Mesenchymal stem cell (in vitro differentiated cells and primary cell): ENCODE data around the gene DEDD.
A peak's percentile ranks its signal among the peaks of the same experiment; 100 is the strongest.
"Not testable (repeated sequence)": the region's sequence is repeated elsewhere in the genome, so short reads cannot be mapped to it uniquely, and the experiment has no call there.

ENCODE experiments used
- DNase-seq: peaks from one replicate; pipeline ENCODE4 v3.0.0-alpha.2; 2013
- H2AFZ ChIP-seq: one replicate; pipeline ENCODE4 v1.6.1; 2013; ENCODE audit warnings: low read depth, mild to moderate bottlenecking, control low read depth, inconsistent platforms, low read length, moderate library complexity
- H2AK5ac ChIP-seq: 2 replicates; pipeline ENCODE4 v1.6.1; 2013; ENCODE audit warnings: low read length, moderate library complexity, mild to moderate bottlenecking, inconsistent platforms; ENCODE audit not compliant: severe bottlenecking
- H2BK120ac ChIP-seq: one replicate; pipeline ENCODE4 v1.6.1; 2013; ENCODE audit warnings: low read depth, mild to moderate bottlenecking, inconsistent platforms, low read length, moderate library complexity
- H2BK12ac ChIP-seq, 2 experiments: one replicate each; pipeline ENCODE4 v1.6.1; 2013; ENCODE audit warnings: inconsistent platforms in 2 of 2, low read length in 2 of 2, mild to moderate bottlenecking in 2 of 2, moderate library complexity in 2 of 2, control low read depth in 1 of 2
- H2BK15ac ChIP-seq: one replicate; pipeline ENCODE4 v1.6.1; 2013; ENCODE audit warnings: mild to moderate bottlenecking, low read depth, inconsistent platforms; ENCODE audit not compliant: poor library complexity, severe bottlenecking
- H2BK5ac ChIP-seq: 2 replicates; pipeline ENCODE4 v1.6.1; 2013; ENCODE audit warnings: low read depth, mild to moderate bottlenecking, low read length, control low read depth, inconsistent platforms; ENCODE audit not compliant: poor library complexity, severe bottlenecking
- H3K14ac ChIP-seq, 2 experiments: one replicate each; pipeline ENCODE4 v1.6.1; 2013; ENCODE audit warnings: inconsistent platforms in 2 of 2, low read length in 2 of 2, control low read depth in 1 of 2, mild to moderate bottlenecking in 1 of 2, moderate library complexity in 1 of 2
- H3K18ac ChIP-seq, 2 experiments: one replicate each; pipeline ENCODE4 v1.6.1; 2013; ENCODE audit warnings: inconsistent platforms in 2 of 2, low read length in 2 of 2, control low read depth in 1 of 2, low read depth in 1 of 2, mild to moderate bottlenecking in 1 of 2
- H3K23ac ChIP-seq, 2 experiments: one replicate each; pipeline ENCODE4 v1.6.1; 2013; ENCODE audit warnings: inconsistent platforms in 2 of 2, low read length in 2 of 2, mild to moderate bottlenecking in 2 of 2, moderate library complexity in 2 of 2, control low read depth in 1 of 2
- H3K27ac ChIP-seq: 2 replicates; pipeline ENCODE4 v1.5.1; 2013; ENCODE audit warnings: mild to moderate bottlenecking, moderate library complexity, low read length, control low read depth, inconsistent platforms; ENCODE audit not compliant: poor library complexity, severe bottlenecking
- H3K27me3 ChIP-seq, 2 experiments: 2 replicates each; pipeline versions ENCODE4 v1.6.1 to v1.7.0; 2013; ENCODE audit warnings: low read length in 2 of 2, mild to moderate bottlenecking in 2 of 2, moderate library complexity in 2 of 2, control low read depth in 1 of 2, inconsistent platforms in 1 of 2; ENCODE audit not compliant: control insufficient read depth in 1 of 2, insufficient read depth in 1 of 2
- H3K36me3 ChIP-seq, 2 experiments: 2 replicates each; pipeline versions ENCODE4 v1.6.1 to v1.7.0; 2013; ENCODE audit warnings: low read length in 2 of 2, control low read depth in 1 of 2, inconsistent platforms in 1 of 2, low read depth in 1 of 2, mild to moderate bottlenecking in 1 of 2; ENCODE audit not compliant: insufficient read depth in 2 of 2, control insufficient read depth in 1 of 2
- H3K4ac ChIP-seq, 2 experiments: one replicate each; pipeline ENCODE4 v1.6.1; 2013; ENCODE audit warnings: inconsistent platforms in 2 of 2, low read length in 2 of 2, mild to moderate bottlenecking in 2 of 2, moderate library complexity in 2 of 2, control low read depth in 1 of 2, low read depth in 1 of 2
- H3K4me1 ChIP-seq: 2 replicates; pipeline ENCODE4 v1.6.1; 2013; ENCODE audit warnings: low read depth, low read length, control low read depth; ENCODE audit not compliant: control insufficient read depth, insufficient read depth
- H3K4me2 ChIP-seq: 2 replicates; pipeline ENCODE4 v1.6.1; 2013; ENCODE audit warnings: low read length, mild to moderate bottlenecking, inconsistent platforms; ENCODE audit not compliant: poor library complexity, severe bottlenecking
- H3K4me3 ChIP-seq, 2 experiments: 2 replicates each; pipeline versions ENCODE4 v1.5.1 to v1.7.0; 2013; ENCODE audit warnings: low read length in 2 of 2, mild to moderate bottlenecking in 2 of 2, control low read depth in 1 of 2, low read depth in 1 of 2; ENCODE audit not compliant: insufficient read depth in 1 of 2
- H3K79me1 ChIP-seq: replicated peaks from 2 replicates; pipeline ENCODE4 v1.6.1; 2013; ENCODE audit warnings: mild to moderate bottlenecking, control low read depth, low read length, inconsistent platforms; ENCODE audit not compliant: poor library complexity, severe bottlenecking
- H3K9ac ChIP-seq: 2 replicates; pipeline ENCODE4 v1.7.0; 2013; ENCODE audit warnings: mild to moderate bottlenecking, low read length, moderate library complexity
- H3K9me3 ChIP-seq: 2 replicates; pipeline ENCODE4 v1.7.0; 2013; ENCODE audit warnings: mild to moderate bottlenecking, low read length; ENCODE audit not compliant: control insufficient read depth
- H4K8ac ChIP-seq: one replicate; pipeline ENCODE4 v1.6.1; 2013; ENCODE audit warnings: inconsistent platforms, mild to moderate bottlenecking, low read length, moderate library complexity
- H4K91ac ChIP-seq: one replicate; pipeline ENCODE4 v1.6.1; 2013; ENCODE audit warnings: mild to moderate bottlenecking, low read length, inconsistent platforms
- WGBS: methylation state at CpG from one replicate; pipeline ENCODE4 v1.1.7; 2013; ENCODE audit warnings: mixed read lengths; 5-methylcytosine and 5-hydroxymethylcytosine counted together

DEDD gene

GRCh38 chr1:161115961-161116360 is 16.5 kb downstream of the DEDD start:
- Histone ChIP-seq H3K36me3 (peaks cover 15 to 39% of the 10 kb centered on the region in 2 experiments), H3K27ac (peak overlapping the region; percentile 19), H3K4me1 (peaks cover 25% of the 10 kb centered on the region), H3K4me3 (peak overlapping the region in 1 of 2 experiments; percentile 100)
- DNase-seq, H3K9me3 ChIP-seq, H3K79me1 ChIP-seq, H2AK5ac ChIP-seq, H2BK12ac ChIP-seq, H4K8ac ChIP-seq, H3K18ac ChIP-seq, H3K4ac ChIP-seq, H3K23ac ChIP-seq, H2BK15ac ChIP-seq, H2BK120ac ChIP-seq, H3K14ac ChIP-seq, H3K4me2 ChIP-seq, H4K91ac ChIP-seq, H3K9ac ChIP-seq, H2BK5ac ChIP-seq, H3K27me3 ChIP-seq, H2AFZ ChIP-seq: not testable (repeated sequence)
- 97% methylated on average over 6 of the region's 6 CpGs for WGBS

- no peak overlapping the region for H3K4me2 ChIP-seq
- no peak overlapping the region for H2BK5ac ChIP-seq
- H3K4ac ChIP-seq, result no peak overlapping the region
- H2BK12ac ChIP-seq, result no peak overlapping the region
- peaks cover 5% of the 10 kb centered on the region for H3K79me1 ChIP-seq
- no peaks in the 10 kb centered on the region for H3K27me3 ChIP-seq
- peak; percentile 84 for DNase-seq
- H2BK15ac ChIP-seq, result no peak overlapping the region
- peaks cover 9 to 32% of the 10 kb centered on the region in 2 experiments for H3K36me3 ChIP-seq
- H3K4me1 ChIP-seq, result peaks cover 20% of the 10 kb centered on the region
- no peak overlapping the region for H2AK5ac ChIP-seq
- H3K4me3 ChIP-seq, result no peak overlapping the region
- no peaks in the 10 kb centered on the region for H3K9me3 ChIP-seq
- H3K9ac ChIP-seq, result no peak overlapping the region
- no peak overlapping the region for H2BK120ac ChIP-seq
- H3K14ac ChIP-seq, result no peak overlapping the region
- 64% methylated on average over 12 of the region's 12 CpGs for WGBS
- H3K27ac ChIP-seq, result peak overlapping the region; percentile 13
- no peak overlapping the region for H4K91ac ChIP-seq
- H3K23ac ChIP-seq, result no peak overlapping the region
- H3K18ac ChIP-seq, result no peak overlapping the region
- no peak overlapping the region for H4K8ac ChIP-seq
- no peak overlapping the region for H2AFZ ChIP-seq
These were observed 17.2 kb downstream of the DEDD start for GRCh38 chr1:161115132-161115711.

- Histone ChIP-seq H3K4ac (no peak overlapping the region), H3K9ac (peak overlapping the region; percentile 2), H3K4me3 (no peak overlapping the region), H3K23ac (no peak overlapping the region), H3K27ac (no peak overlapping the region), H3K4me1 (peaks cover 18% of the 10 kb centered on the region), H2AK5ac (no peak overlapping the region), H3K14ac (no peak overlapping the region), H2BK12ac (no peak overlapping the region), H3K79me1 (peaks cover 8% of the 10 kb centered on the region), H2BK15ac (no peak overlapping the region), H4K8ac (no peak overlapping the region), H2AFZ (no peak overlapping the region), H2BK5ac (no peak overlapping the region), H2BK120ac (no peak overlapping the region), H3K18ac (no peak overlapping the region), H3K36me3 (peaks cover 14 to 29% of the 10 kb centered on the region in 2 experiments), H3K27me3 (no peaks in the 10 kb centered on the region), H3K4me2 (no peak overlapping the region), H3K9me3 (no peaks in the 10 kb centered on the region), H4K91ac (no peak overlapping the region)
- 100% methylated on average over 1 of the region's 2 CpGs for WGBS
- DNase-seq, result peak; percentile 22
These were observed 17.9 kb downstream of the DEDD start for GRCh38 chr1:161114556-161114955.

- Histone ChIP-seq H4K91ac (no peak overlapping the region), H3K23ac (no peak overlapping the region), H3K27ac (no peak overlapping the region), H2BK15ac (no peak overlapping the region), H3K4me3 (no peak overlapping the region), H2BK12ac (no peak overlapping the region), H3K9me3 (no peaks in the 10 kb centered on the region), H3K27me3 (no peaks in the 10 kb centered on the region), H3K4me1 (peaks cover 13% of the 10 kb centered on the region), H3K4me2 (no peak overlapping the region), H3K4ac (no peak overlapping the region), H3K9ac (peak overlapping the region; percentile 2), H3K79me1 (peaks cover 3% of the 10 kb centered on the region), H2AK5ac (no peak overlapping the region), H3K18ac (no peak overlapping the region), H2AFZ (no peak overlapping the region), H3K36me3 (peaks cover 10 to 31% of the 10 kb centered on the region in 2 experiments), H3K14ac (no peak overlapping the region), H2BK120ac (no peak overlapping the region), H4K8ac (no peak overlapping the region), H2BK5ac (no peak overlapping the region)
- WGBS, result 98% methylated on average over 1 of the region's 1 CpG
- no peak for DNase-seq
These were observed 18.6 kb downstream of the DEDD start for GRCh38 chr1:161113915-161114314.
